Aorta (tissue), 5 donors: ENCODE measurements around the gene SKIC8. TPM values are rescaled to one million over a fixed set of nuclear protein-coding genes. Genes with fewer than 3 reads are reported as not detected.
"Not testable (repeated sequence)": the region's sequence is repeated elsewhere in the genome, so short reads cannot be mapped to it uniquely, and the experiment has no call there.

ENCODE experiments used
- ATAC-seq: fragments of 200-7000 bp; cut with Tn5 transposase; one replicate; pipeline ENCODE4 v1.9.1; 2022; ENCODE audit warnings: moderate library complexity; ENCODE audit not compliant: low FRiP score
- DNase-seq, 2 donors: peaks; one replicate each; pipeline ENCODE4 v3.0.0-alpha.2; 2020
- H3K27ac ChIP-seq, 2 donors: one replicate each; pipeline ENCODE4 v1.5.1; 2013; ENCODE audit warnings: low read length in 2 of 2, mild to moderate bottlenecking in 2 of 2, moderate library complexity in 2 of 2, control low read depth in 1 of 2, inconsistent platforms in 1 of 2, low read depth in 1 of 2
- H3K27me3 ChIP-seq, 2 donors: one replicate each; pipeline ENCODE4 v1.6.1; 2013; ENCODE audit warnings: control low read depth in 1 of 2, low read length in 1 of 2, mild to moderate bottlenecking in 1 of 2, moderate library complexity in 1 of 2; ENCODE audit not compliant: insufficient read depth in 2 of 2, control insufficient read depth in 1 of 2
- H3K36me3 ChIP-seq, 2 donors: one replicate each; pipeline ENCODE4 v1.6.1; 2013; ENCODE audit warnings: control low read depth in 1 of 2, low read length in 1 of 2, mild to moderate bottlenecking in 1 of 2; ENCODE audit not compliant: insufficient read depth in 2 of 2, control insufficient read depth in 1 of 2
- H3K4me1 ChIP-seq, 2 donors: one replicate each; pipeline ENCODE4 v1.6.1; 2013; ENCODE audit warnings: low read length in 2 of 2, control low read depth in 1 of 2, mild to moderate bottlenecking in 1 of 2, moderate library complexity in 1 of 2; ENCODE audit not compliant: insufficient read depth in 2 of 2, control insufficient read depth in 1 of 2
- H3K4me3 ChIP-seq, 2 donors: one replicate each; pipeline ENCODE4 v1.5.1; 2013; ENCODE audit warnings: low read length in 2 of 2, control low read depth in 1 of 2, mild to moderate bottlenecking in 1 of 2
- H3K9me3 ChIP-seq: one replicate; pipeline ENCODE4 v1.6.1; 2013; ENCODE audit warnings: mild to moderate bottlenecking, low read length; ENCODE audit not compliant: control insufficient read depth
- WGBS, 2 donors: extraction: QIAGEN DNeasy Blood & Tissue Kit; methylation state at CpG; one replicate each; pipeline ENCODE4 v1.1.7; 2013; 5-methylcytosine and 5-hydroxymethylcytosine counted together
- intact Hi-C, 2 donors: fragments of 100-400 bp; cut with DNase I; formaldehyde crosslinking; loops; one replicate each; pipeline versions ENCODE4 v1.14.2 to v1.15.0; 2022
- polyA plus RNA-seq, 2 donors: library from polyadenylated mRNA; stranded (reverse); fragments of 200-250 nt; gene quantifications; one replicate each; pipeline ENCODE4 v1.2.3, GENCODE V29; 2013
- total RNA-seq, 2 donors: library from RNA; stranded (reverse); fragmentation: NEBNext Ultra II Directional; extraction: Animal tissue kit (Norgen Biotek cat#: 25700); gene quantifications; one replicate each; pipeline ENCODE4 v1.2.1, GENCODE V29; 2021
- donor health status: healthy with polysubstance abuse.
- donor health status: Bipolar disorder and iron deficiency.
- donor health status: DM: no; HTN: no; CAD: no.
- donor health status: DM: no; HTN: no; CAD: no.
- donor health status: DM: yes; HTN: yes; CAD: no.

The SKIC8 gene
- total and polyA plus RNA-seq, 4 donors: 41.4 to 65.2 (median 54.7) TPM

GRCh38 chr15:78245976-78246620 lies 53.3 kb downstream of the SKIC8 start:
- H3K36me3 ChIP-seq, H3K27ac ChIP-seq, H3K9me3 ChIP-seq, ATAC-seq, H3K4me1 ChIP-seq, H3K4me3 ChIP-seq, H3K27me3 ChIP-seq, intact Hi-C loops: not testable (repeated sequence)
- 97% methylated on average over 28 to 39 of the region's 39 CpGs for WGBS, 2 donors
- DNase-seq: peak in 1 of 2 donors; percentile 56

- WGBS, 2 donors: 60 to 73% methylated on average over 13 to 14 of the region's 14 CpGs
- H3K27me3 ChIP-seq, ATAC-seq, H3K27ac ChIP-seq, H3K4me1 ChIP-seq, intact Hi-C loops, H3K9me3 ChIP-seq, H3K36me3 ChIP-seq, H3K4me3 ChIP-seq: not testable (repeated sequence)
- peak in 1 of 2 donors; percentile 7 for DNase-seq
Measured at GRCh38 chr15:78245392-78245791, 54.0 kb downstream of the SKIC8 start.

- WGBS, 2 donors: 61 to 65% methylated on average over 7 of the region's 7 CpGs
Measured at GRCh38 chr15:78244893-78245292, 54.5 kb downstream of the SKIC8 start.

GRCh38 chr15:78244101-78244500 lies 55.3 kb downstream of the SKIC8 start:
- intact Hi-C loops: loop anchor here (5.0 kb wide), 1 partner anchor 287 kb away; no protein-coding TSS in a partner anchor
- no peaks in the 10 kb centered on the region for H3K36me3 ChIP-seq
- no peak overlapping the region for H3K27ac ChIP-seq
- no peak overlapping the region for H3K4me3 ChIP-seq
- H3K4me1 ChIP-seq: no peaks in the 10 kb centered on the region
- H3K27me3 ChIP-seq: no peaks in the 10 kb centered on the region
- ATAC-seq (no peak), DNase-seq (peak in 1 of 2 donors; percentile 61)
- 89% methylated on average over 6 of the region's 6 CpGs for WGBS, 2 donors
- no peaks in the 10 kb centered on the region for H3K9me3 ChIP-seq

More at GRCh38 chr15:78244893-78245292, 54.5 kb downstream of the SKIC8 start:
- intact Hi-C loops: loop anchor here (5.0 kb wide), 1 partner anchor 288 kb away; no protein-coding TSS in a partner anchor
- Histone ChIP-seq H3K36me3 (no peaks in the 10 kb centered on the region), H3K4me1 (no peaks in the 10 kb centered on the region), H3K27me3 (no peaks in the 10 kb centered on the region), H3K4me3 (no peak overlapping the region), H3K27ac (no peak overlapping the region), H3K9me3 (no peaks in the 10 kb centered on the region)
- DNase-seq (no peak), ATAC-seq (no peak)

GRCh38 chr15:78243491-78243941 lies 55.9 kb downstream of the SKIC8 start:
- intact Hi-C loops: loop anchor here (5.0 kb wide), 1 partner anchor 286 kb away; no protein-coding TSS in a partner anchor
- DNase-seq: peak; percentile 59 to 74
- no peak overlapping the region for H3K27ac ChIP-seq
- no peaks in the 10 kb centered on the region for H3K27me3 ChIP-seq
- H3K36me3 ChIP-seq: no peaks in the 10 kb centered on the region
- H3K4me3 ChIP-seq: no peak overlapping the region
- no peaks in the 10 kb centered on the region for H3K4me1 ChIP-seq
- H3K9me3 ChIP-seq: no peaks in the 10 kb centered on the region
- 24 to 29% methylated on average over 6 of the region's 6 CpGs for WGBS, 2 donors
- no peak for ATAC-seq

GRCh38 chr15:78243058-78243457 lies 56.4 kb downstream of the SKIC8 start:
- ATAC-seq: no peak
- WGBS, 2 donors: 64 to 82% methylated on average over 6 of the region's 6 CpGs
- H3K9me3 ChIP-seq: no peaks in the 10 kb centered on the region

GRCh38 chr15:78242128-78242527 lies 57.3 kb downstream of the SKIC8 start:
- peak in 1 of 2 donors; percentile 45 for DNase-seq

More at GRCh38 chr15:78243058-78243457, 56.4 kb downstream of the SKIC8 start:
- H3K4me1 ChIP-seq: no peaks in the 10 kb centered on the region
- intact Hi-C loops: loop anchor here (5.0 kb wide), 1 partner anchor 286 kb away; no protein-coding TSS in a partner anchor
- no peak overlapping the region for H3K4me3 ChIP-seq
- no peaks in the 10 kb centered on the region for H3K36me3 ChIP-seq
- no peak overlapping the region for H3K27ac ChIP-seq
- no peaks in the 10 kb centered on the region for H3K27me3 ChIP-seq
- DNase-seq: peak in 1 of 2 donors; percentile 28

GRCh38 chr15:78241017-78241416 lies 58.4 kb downstream of the SKIC8 start:
- WGBS, 2 donors: 12 to 15% methylated on average over 12 of the region's 12 CpGs
- Histone ChIP-seq H3K9me3 (no peaks in the 10 kb centered on the region), H3K27me3 (no peaks in the 10 kb centered on the region), H3K4me1 (no peaks in the 10 kb centered on the region), H3K36me3 (no peaks in the 10 kb centered on the region), H3K4me3 (no peak overlapping the region), H3K27ac (no peak overlapping the region)
- intact Hi-C loops: loop anchor here (1.0 to 5.0 kb wide), 3 partner anchors 128 to 284 kb away; no protein-coding TSS in a partner anchor
- ATAC-seq (peak; percentile 91), DNase-seq (peak; percentile 88 to 96)

More at GRCh38 chr15:78242128-78242527, 57.3 kb downstream of the SKIC8 start:
- Histone ChIP-seq H3K4me1 (no peaks in the 10 kb centered on the region), H3K36me3 (no peaks in the 10 kb centered on the region), H3K4me3 (no peak overlapping the region), H3K9me3 (no peaks in the 10 kb centered on the region), H3K27me3 (no peaks in the 10 kb centered on the region), H3K27ac (no peak overlapping the region)
- WGBS, 2 donors: 74 to 80% methylated on average over 5 of the region's 5 CpGs
- intact Hi-C loops: loop anchor here (5.0 kb wide), 1 partner anchor 285 kb away; no protein-coding TSS in a partner anchor
- no peak for ATAC-seq

GRCh38 chr15:78239811-78240210 lies 59.6 kb downstream of the SKIC8 start:
- H3K27me3 ChIP-seq: no peaks in the 10 kb centered on the region
- H3K36me3 ChIP-seq: no peaks in the 10 kb centered on the region
- no peak for DNase-seq
- H3K4me1 ChIP-seq: no peaks in the 10 kb centered on the region
- WGBS, 2 donors: 92 to 94% methylated on average over 5 of the region's 5 CpGs
- H3K27ac ChIP-seq: no peak overlapping the region
- intact Hi-C loops: loop anchor here (2.0 to 5.0 kb wide), 2 partner anchors 127 to 283 kb away; no protein-coding TSS in a partner anchor
- no peaks in the 10 kb centered on the region for H3K9me3 ChIP-seq
- ATAC-seq: no peak
- H3K4me3 ChIP-seq: no peak overlapping the region
